Erythroblast (primary cell): Measurements from ENCODE around the gene ANKRA2.

ENCODE experiments used
- GATA1 ChIP-seq: IDR thresholded peaks from 2 replicates; pipeline ENCODE4 v1.6.1; 2011; ENCODE audit warnings: low read depth, mild to moderate bottlenecking, control low read depth, low read length, moderate library complexity
- POLR2A ChIP-seq: IDR thresholded peaks from 2 replicates; pipeline ENCODE4 v1.6.1; 2011; ENCODE audit warnings: mild to moderate bottlenecking, low read length

GRCh38 chr5:73582285-73583145 is 17.1 kb upstream of the ANKRA2 start:
- TF ChIP-seq POLR2A, result no peak
- TF ChIP-seq GATA1, result no peak
